Hematopoietic multipotent progenitor cell treated with erythropoietin and hydrocortisone succinate and interleukin-3 and kit ligand, for 8 days (in vitro differentiated cells): Measurements from ENCODE around the gene DST.

Source experiments
- DNase-seq: peaks from one replicate; pipeline ENCODE4 v3.0.0-alpha.2; 2015

The DST gene

GRCh38 chr6:56535626-56536025 is 107.1 kb downstream of the DST start:
- no peak for DNase-seq

- no peak for DNase-seq
Measured at GRCh38 chr6:56534680-56535419, 107.8 kb downstream of the DST start.

DNA sequence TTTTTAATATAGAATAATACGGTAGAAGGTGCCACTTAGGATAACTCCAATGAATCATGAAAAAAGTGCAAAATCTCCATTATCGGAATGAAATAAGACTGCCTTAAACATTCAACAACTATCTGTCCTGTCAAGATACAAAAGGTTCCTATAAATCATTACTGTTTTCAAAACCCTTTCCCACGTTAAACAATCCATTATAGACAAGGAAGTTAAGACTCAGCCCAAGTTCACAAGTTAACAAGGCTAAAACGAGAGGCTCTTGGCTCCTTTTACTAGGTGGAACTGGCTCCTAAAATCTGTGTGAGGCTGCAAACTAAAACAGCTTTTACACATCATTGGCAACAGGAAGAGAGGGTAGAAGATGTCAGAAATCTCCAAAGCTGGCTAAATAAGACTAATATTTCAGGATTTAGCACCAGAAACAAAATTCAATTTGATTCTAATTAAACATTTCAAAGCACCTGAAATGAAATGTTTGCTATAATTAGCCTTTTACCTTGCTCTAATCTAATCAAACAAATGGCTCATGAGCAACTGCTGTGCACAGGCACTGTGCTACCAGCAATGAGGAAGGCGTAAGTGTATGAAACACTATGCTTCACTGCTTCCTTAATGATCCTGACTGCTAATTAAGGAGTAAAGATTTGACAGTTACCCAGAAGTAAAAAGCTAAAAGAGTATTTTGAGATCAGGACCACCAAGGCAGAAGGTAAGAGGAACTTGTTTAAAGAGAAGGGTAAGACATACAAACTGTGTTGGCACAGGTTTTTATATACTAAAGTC is 109.7 kb downstream of the DST start:
- DNase-seq = no peak

GRCh38 chr6:56531839-56532595 is 110.7 kb downstream of the DST start:
- DNase-seq = no peak

- no peak for DNase-seq
Measured at GRCh38 chr6:56529594-56530191, 113.0 kb downstream of the DST start.

- no peak for DNase-seq
Measured at GRCh38 chr6:56528412-56528841, 114.3 kb downstream of the DST start.

DNA sequence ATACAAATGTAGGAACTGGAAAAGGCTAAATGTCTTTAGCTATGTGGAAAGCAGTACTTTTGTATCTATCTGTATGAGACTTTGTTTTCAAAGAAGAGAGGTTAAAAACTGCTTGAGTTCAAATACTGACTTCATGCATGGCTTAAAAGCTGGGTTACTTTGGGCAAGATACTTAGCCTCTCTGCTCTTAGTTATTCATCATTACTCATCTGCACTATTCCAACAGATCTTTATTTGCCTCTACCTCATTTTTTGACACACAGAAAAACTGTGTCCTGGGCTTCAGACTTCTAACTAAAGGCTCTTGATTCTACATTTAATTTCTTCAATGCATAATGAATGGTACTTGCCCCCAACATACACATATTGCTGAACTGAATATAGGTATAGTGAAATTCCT is 114.8 kb downstream of the DST start:
- no peak for DNase-seq

DNA sequence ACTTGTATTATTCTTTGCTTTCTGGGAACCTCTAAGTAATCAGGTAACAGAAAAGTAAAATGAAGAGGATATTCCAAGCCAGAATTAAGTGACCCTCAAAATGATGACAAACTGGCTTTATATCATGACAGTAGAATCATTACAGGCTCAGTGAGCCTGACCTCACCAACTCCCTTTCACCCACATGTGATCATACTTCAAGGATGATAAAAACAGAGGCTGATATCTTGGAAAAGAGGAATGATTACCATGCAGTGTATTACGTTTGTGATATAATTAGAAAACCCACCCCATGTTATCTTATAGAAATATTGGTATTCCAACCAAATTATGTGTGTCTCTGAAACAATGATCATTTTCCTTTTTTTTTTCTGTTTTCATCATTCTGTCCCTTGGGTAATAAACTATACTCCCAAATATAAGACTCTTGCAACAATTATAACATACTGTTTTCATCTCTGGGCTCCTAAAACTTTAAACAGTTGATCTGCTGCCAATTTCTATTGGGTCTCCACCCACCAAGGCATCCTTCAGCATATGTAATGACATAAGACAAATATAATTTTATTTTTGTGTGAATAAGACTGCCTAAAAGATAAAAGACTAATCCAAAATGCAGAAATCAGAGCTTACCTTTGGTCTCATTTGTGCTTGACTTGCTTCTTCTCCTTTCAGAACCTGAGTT is 115.7 kb downstream of the DST start:
- no peak for DNase-seq

GRCh38 chr6:56525974-56526789 is 116.5 kb downstream of the DST start:
- no peak for DNase-seq

- DNase-seq = no peak
Measured at GRCh38 chr6:56524891-56525703, 117.6 kb downstream of the DST start.

DNA sequence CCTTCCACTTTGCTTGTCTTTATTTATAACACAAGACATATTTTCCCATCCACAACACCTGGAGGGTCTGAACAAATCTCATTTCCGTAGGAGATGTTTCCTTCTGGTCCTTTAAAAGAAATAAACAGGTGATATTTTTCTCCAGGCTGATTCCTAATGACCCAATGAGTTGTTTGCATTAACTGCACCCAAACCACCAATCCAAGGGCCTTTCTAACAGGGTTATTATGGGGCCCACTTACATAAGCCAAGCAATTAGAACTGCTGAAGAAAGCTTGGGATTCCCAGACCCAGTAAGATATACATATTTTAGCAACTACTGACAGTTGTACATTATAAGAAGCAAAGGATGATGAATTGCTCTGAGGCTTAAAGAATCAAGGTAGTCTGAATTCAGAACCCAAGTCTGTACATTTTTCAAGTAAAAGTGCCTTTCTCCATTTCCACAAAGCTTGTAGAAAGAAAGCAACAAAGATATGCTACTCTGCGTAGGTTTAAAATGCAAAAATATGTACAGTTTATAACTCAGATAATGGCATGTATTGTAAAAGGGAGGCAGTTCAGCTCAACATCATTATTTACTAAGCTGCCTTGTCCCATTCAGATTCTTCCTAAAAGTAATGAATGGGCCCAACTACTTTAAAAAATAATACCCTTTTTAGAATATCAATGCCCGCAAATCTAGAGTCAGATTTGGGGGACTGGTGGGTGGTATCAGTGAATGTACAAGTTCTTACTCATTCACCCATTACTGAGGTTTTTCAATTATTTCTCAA is 120.0 kb downstream of the DST start:
- DNase-seq = no peak

DNA sequence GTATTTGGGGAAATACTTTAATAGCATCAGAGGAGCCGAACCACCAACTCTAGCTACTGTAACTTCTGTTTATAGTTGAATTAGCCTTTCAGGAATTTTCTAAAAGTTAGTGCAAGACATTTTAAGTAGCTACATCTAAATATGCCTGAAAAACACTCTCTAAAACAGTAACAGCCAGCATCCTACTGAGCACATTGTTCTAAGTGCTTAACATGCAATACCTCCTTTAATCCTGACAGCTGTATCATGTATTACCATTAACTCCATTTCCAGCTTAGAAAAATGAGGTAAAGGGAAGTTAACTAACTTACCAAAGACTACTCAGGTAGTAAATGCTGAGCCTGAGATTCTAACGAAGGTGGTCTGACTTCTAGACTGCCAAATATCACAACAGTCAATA is 120.7 kb downstream of the DST start:
- DNase-seq = no peak

GRCh38 chr6:56521454-56521853 is 121.2 kb downstream of the DST start:
- DNase-seq = no peak

- no peak for DNase-seq
Measured at GRCh38 chr6:56520218-56520617, 122.5 kb downstream of the DST start.

DNA sequence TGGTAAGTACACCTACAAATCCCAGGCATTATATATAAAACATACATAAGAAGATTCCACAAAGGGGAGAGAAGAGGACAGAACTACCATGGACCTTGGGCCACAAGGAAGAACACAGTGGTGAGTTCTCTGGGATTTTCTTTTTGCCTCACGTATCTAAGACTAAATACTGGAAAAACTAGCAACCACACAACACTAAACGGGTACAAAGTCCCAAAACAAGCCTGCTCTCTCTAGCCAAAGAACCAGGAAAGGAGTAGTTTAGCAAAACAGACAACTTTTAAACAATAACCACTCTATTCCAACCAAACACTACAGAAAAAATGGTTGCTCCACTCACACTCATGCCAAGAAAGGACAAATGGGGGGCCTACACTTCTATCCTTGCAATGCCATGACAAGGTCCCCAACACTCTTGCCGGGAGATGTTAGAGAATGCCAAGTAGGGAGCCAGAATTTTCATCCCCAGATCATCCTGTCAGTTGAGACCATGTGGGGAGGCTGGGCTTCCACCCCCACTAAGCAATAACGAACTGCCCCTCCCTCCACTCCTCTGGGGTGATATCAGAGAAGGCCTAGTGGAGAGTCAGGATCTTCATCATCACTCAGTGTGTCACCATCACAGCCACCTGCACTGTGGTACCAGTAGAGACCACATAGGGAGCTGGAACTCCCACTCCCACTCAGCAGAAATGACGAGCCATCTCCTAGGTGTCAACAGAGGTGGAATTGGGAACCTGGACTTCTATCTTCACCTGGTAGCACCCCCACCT is 123.5 kb downstream of the DST start:
- no peak for DNase-seq

GRCh38 chr6:56517155-56517745 is 125.4 kb downstream of the DST start:
- no peak for DNase-seq

DNA sequence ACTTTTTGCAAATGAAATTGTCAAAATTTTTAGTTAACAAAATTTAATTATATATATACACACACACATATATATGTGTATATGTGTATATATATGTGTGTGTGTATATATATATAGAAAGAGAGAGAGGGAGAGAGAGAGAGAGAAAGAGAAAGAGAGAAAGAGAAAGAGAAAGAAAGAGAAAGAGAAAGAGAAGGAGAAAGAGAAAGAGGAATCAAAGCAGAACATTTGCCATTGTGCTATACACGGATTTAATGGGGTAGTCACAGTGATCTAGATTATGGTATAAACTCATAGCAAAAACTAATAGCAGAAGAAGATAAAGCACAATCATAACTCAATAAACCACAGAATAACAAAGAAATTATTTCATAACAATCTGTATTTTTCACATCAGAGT is 126.7 kb downstream of the DST start:
- DNase-seq = no peak

DNA sequence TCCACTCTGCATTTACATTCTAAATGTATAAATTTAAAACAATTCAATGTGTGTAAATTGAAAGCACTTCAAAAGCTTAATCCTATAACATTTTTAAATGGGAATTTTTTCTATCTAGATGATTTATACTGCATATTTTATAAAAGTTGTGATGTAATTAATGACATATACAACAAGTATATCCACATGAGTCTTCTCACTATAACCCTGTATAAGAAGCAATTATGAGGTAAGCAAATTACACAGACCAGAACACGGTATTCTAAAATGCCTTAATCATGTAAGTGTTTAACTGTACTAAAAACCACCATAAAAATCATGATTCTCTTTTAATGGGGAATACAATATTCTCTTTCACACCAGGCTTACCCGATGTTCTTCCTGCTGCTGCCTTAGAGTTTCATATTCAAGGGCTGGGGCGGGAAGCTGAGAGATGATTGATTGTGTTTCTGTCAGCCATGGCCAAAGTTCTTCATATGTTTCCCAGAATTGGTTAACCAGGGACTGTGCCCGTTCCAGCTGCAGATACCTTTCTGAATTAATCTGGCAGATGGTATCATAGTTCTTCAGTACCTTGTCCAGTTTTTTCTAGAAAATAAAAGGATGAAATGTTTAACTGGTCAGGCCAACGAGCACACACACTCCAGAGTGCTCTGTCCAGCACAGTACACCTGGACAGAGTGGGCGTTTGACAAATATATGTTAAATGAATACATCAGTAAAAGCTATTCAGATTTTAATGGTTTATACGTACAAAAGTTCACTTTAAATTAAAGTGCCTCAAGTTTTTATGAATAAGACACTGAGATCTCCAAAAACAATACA is 127.4 kb downstream of the DST start:
- DNase-seq = no peak
